Nephron progenitor cell (in vitro differentiated cells): Measurements from ENCODE around the gene FLT4.
"Not testable (repeated sequence)": the region's sequence is repeated elsewhere in the genome, so short reads cannot be mapped to it uniquely, and the experiment has no call there.

Source experiments
- DNase-seq: peaks from one replicate; pipeline ENCODE4 v3.0.0; 2021
- H3K27ac Mint-ChIP-seq: 2 replicates; pipeline ENCODE4 v1.8.0; 2021; ENCODE audit warnings: mild to moderate bottlenecking, moderate library complexity, mixed read lengths
- H3K27me3 Mint-ChIP-seq: 2 replicates; pipeline ENCODE4 v1.8.0; 2021; ENCODE audit warnings: mild to moderate bottlenecking, low read depth, mixed read lengths; ENCODE audit not compliant: poor library complexity
- H3K36me3 Mint-ChIP-seq: 2 replicates; pipeline ENCODE4 v1.8.0; 2021; ENCODE audit warnings: low read depth, mixed read lengths
- H3K4me1 Mint-ChIP-seq: 2 replicates; pipeline ENCODE4 v1.8.0; 2021; ENCODE audit warnings: mixed read lengths
- H3K4me3 Mint-ChIP-seq: 2 replicates; pipeline ENCODE4 v1.8.0; 2021; ENCODE audit warnings: mild to moderate bottlenecking, moderate library complexity, mixed read lengths
- H3K9me3 Mint-ChIP-seq: 2 replicates; pipeline ENCODE4 v1.8.0; 2021; ENCODE audit warnings: mild to moderate bottlenecking, moderate library complexity, mixed read lengths
- CTCF ChIP-seq: fragments of 200-600 bp; sonication (generic); IDR thresholded peaks from 2 replicates; pipeline ENCODE4 v1.5.0; 2021; ENCODE audit warnings: antibody characterized with exemption

Gene FLT4

DNA sequence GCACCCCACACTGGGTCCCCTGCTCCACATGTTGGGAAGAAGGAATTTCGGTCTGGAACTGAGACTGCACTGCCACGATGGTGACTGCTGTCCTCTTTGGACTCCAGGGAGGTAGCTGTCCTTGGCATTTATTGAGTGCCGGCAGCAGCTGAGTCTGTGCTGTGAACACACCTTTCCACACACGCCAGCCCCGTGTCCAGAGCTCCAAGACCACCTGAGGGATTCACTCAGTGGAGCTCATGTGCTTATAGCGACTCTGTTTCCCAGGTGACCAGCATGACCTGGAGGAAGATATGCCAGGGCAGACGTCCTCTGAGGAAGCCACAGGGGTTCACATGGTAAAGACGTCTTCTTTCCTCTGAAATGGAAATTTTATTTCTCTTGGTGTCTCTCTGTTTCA, 33.2 kb upstream of the FLT4 start:
- no peak for TF ChIP-seq CTCF
- Mint-ChIP-seq H3K36me3 (no peaks in the 10 kb centered on the region), H3K27me3 (peaks cover 26% of the 10 kb centered on the region), H3K4me1 (no peaks in the 10 kb centered on the region), H3K9me3 (peaks cover 27% of the 10 kb centered on the region), H3K27ac (no peak overlapping the region), H3K4me3 (no peak overlapping the region)
- no peak for DNase-seq

GRCh38 chr5:180682008-180682407, 32.6 kb upstream of the FLT4 start:
- H3K27ac Mint-ChIP-seq, H3K36me3 Mint-ChIP-seq, H3K4me1 Mint-ChIP-seq, DNase-seq, H3K4me3 Mint-ChIP-seq: not testable (repeated sequence)
- H3K27me3 Mint-ChIP-seq = peaks cover 31% of the 10 kb centered on the region
- H3K9me3 Mint-ChIP-seq = peaks cover 27% of the 10 kb centered on the region

DNA sequence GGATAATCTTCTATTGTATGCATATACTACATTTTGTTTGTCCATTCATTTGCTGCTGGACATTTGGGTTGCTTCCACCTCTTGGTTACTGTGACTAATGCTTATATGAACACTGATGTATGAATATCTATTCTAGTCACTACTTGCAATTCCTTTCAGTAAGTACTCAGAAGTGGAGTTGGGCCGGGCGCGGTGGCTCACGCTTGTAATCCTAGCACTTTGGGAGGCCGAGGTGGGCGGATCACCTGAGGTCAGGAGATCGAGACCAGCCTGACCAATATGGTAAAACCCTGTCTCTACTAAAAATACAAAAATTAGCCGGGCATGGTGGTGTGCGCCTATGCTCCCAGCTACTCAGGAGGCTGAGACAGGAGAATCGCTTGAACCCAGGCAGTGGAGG, 28.9 kb upstream of the FLT4 start:
- not testable (repeated sequence) for H3K27ac Mint-ChIP-seq, H3K4me3 Mint-ChIP-seq, H3K4me1 Mint-ChIP-seq, DNase-seq, H3K36me3 Mint-ChIP-seq
- Mint-ChIP-seq H3K27me3 (peaks cover 53% of the 10 kb centered on the region), H3K9me3 (peaks cover 27% of the 10 kb centered on the region)

GRCh38 chr5:180675036-180675635, 25.7 kb upstream of the FLT4 start:
- H3K9me3 Mint-ChIP-seq = peaks cover 9% of the 10 kb centered on the region
- no peak overlapping the region for H3K27ac Mint-ChIP-seq
- TF ChIP-seq CTCF = no peak
- DNase-seq = no peak
- peak overlapping the region; percentile 75 for H3K4me3 Mint-ChIP-seq
- peaks cover 75% of the 10 kb centered on the region for H3K27me3 Mint-ChIP-seq
- H3K4me1 Mint-ChIP-seq = peaks cover 5% of the 10 kb centered on the region
- no peaks in the 10 kb centered on the region for H3K36me3 Mint-ChIP-seq

DNA sequence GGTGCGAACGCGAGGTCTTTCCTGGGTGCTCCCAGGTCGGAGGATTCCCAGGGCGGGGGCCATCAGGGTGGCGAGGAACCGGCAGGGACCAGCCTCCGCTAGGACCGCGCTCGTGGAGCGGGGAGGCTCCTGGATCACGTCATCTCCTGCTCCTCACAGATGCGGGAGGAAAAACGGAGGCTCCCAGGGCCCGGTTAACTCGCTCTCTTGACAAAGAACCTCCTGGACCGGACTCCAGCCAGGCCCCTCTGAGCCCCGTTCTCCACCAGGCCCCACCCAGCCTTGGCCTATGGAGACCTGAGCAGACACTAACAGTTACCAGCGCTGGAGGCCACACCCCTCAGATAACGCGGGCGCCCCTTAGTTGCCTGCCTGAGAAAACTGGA, 24.7 kb upstream of the FLT4 start:
- Mint-ChIP-seq H3K4me1 (peaks cover 11% of the 10 kb centered on the region), H3K27me3 (peaks cover 75% of the 10 kb centered on the region), H3K4me3 (peak overlapping the region; percentile 75)
- H3K36me3 Mint-ChIP-seq, H3K27ac Mint-ChIP-seq, DNase-seq, H3K9me3 Mint-ChIP-seq: not testable (repeated sequence)

GRCh38 chr5:180673371-180674089, 24.1 kb upstream of the FLT4 start:
- peak; percentile 44 for DNase-seq
- Mint-ChIP-seq H3K36me3 (no peaks in the 10 kb centered on the region), H3K27me3 (peaks cover 78% of the 10 kb centered on the region), H3K27ac (no peak overlapping the region), H3K4me1 (peaks cover 14% of the 10 kb centered on the region), H3K9me3 (no peaks in the 10 kb centered on the region), H3K4me3 (peak overlapping the region; percentile 48)
- TF ChIP-seq CTCF = peak; percentile 17

GRCh38 chr5:180671958-180672524, 22.6 kb upstream of the FLT4 start:
- not testable (repeated sequence) for H3K4me3 Mint-ChIP-seq, H3K27ac Mint-ChIP-seq, H3K36me3 Mint-ChIP-seq, DNase-seq, H3K9me3 Mint-ChIP-seq
- H3K4me1 Mint-ChIP-seq = peaks cover 17% of the 10 kb centered on the region
- H3K27me3 Mint-ChIP-seq = peaks cover 70% of the 10 kb centered on the region
